ENCODE data around the gene TMEM120B. TPM values are rescaled to one million over a fixed set of nuclear protein-coding genes. Genes with fewer than 3 reads are reported as not detected.
A peak's percentile ranks its signal among the peaks of the same experiment; 100 is the strongest.
"Not testable (repeated sequence)": the region's sequence is repeated elsewhere in the genome, so short reads cannot be mapped to it uniquely, and the experiment has no call there.

Gene TMEM120B
- total RNA-seq, 2 donors from 2014 or later, result 8.6 to 13.7 TPM

- Mint-ChIP-seq H3K27me3 (no peaks in the 10 kb centered on the region), H3K36me3 (ENCODE audit: low read depth) (peaks cover 15% of the 10 kb centered on the region), H3K4me3 (no peak overlapping the region), H3K27ac (no peak overlapping the region), H3K9me3 (no peaks in the 10 kb centered on the region), H3K4me1 (peaks cover 14% of the 10 kb centered on the region)
- ATAC-seq (replicated peaks), result no peak
Observed at GRCh38 chr12:121717041-121717699, 4.6 kb downstream of the TMEM120B start.

GRCh38 chr12:121718653-121719239, 6.2 kb downstream of the TMEM120B start:
- no peak overlapping the region for H3K27ac Mint-ChIP-seq
- H3K9me3 Mint-ChIP-seq, result no peaks in the 10 kb centered on the region
- H3K36me3 Mint-ChIP-seq (ENCODE audit: low read depth), result peaks cover 23% of the 10 kb centered on the region
- peak; percentile 48 for ATAC-seq (replicated peaks)
- no peaks in the 10 kb centered on the region for H3K27me3 Mint-ChIP-seq
- no peak overlapping the region for H3K4me3 Mint-ChIP-seq
- peaks cover 10% of the 10 kb centered on the region for H3K4me1 Mint-ChIP-seq

GRCh38 chr12:121719926-121720414, 7.4 kb downstream of the TMEM120B start:
- no peak overlapping the region for H3K4me3 Mint-ChIP-seq
- H3K36me3 Mint-ChIP-seq (ENCODE audit: low read depth), result peaks cover 30% of the 10 kb centered on the region
- no peak for ATAC-seq (replicated peaks)
- H3K9me3 Mint-ChIP-seq, result no peaks in the 10 kb centered on the region
- peaks cover 9% of the 10 kb centered on the region for H3K4me1 Mint-ChIP-seq
- no peaks in the 10 kb centered on the region for H3K27me3 Mint-ChIP-seq
- H3K27ac Mint-ChIP-seq, result no peak overlapping the region

- H3K4me1 Mint-ChIP-seq, result peaks cover 4% of the 10 kb centered on the region
- H3K27ac Mint-ChIP-seq, result no peak overlapping the region
- H3K27me3 Mint-ChIP-seq, result no peaks in the 10 kb centered on the region
- H3K4me3 Mint-ChIP-seq, result no peak overlapping the region
- no peak for ATAC-seq (replicated peaks)
- no peaks in the 10 kb centered on the region for H3K9me3 Mint-ChIP-seq
- peaks cover 26% of the 10 kb centered on the region for H3K36me3 Mint-ChIP-seq (ENCODE audit: low read depth)
Observed at GRCh38 chr12:121720762-121721161, 8.2 kb downstream of the TMEM120B start.

GRCh38 chr12:121722511-121722910, 10.0 kb downstream of the TMEM120B start:
- no peak for ATAC-seq (replicated peaks)
- H3K4me1 Mint-ChIP-seq, result peaks cover 4% of the 10 kb centered on the region
- H3K27me3 Mint-ChIP-seq, result no peaks in the 10 kb centered on the region
- H3K27ac Mint-ChIP-seq, result no peak overlapping the region
- no peaks in the 10 kb centered on the region for H3K9me3 Mint-ChIP-seq
- H3K36me3 Mint-ChIP-seq (ENCODE audit: low read depth), result peaks cover 23% of the 10 kb centered on the region
- H3K4me3 Mint-ChIP-seq, result no peak overlapping the region

GRCh38 chr12:121723200-121723599, 10.6 kb downstream of the TMEM120B start:
- Mint-ChIP-seq H3K27me3 (no peaks in the 10 kb centered on the region), H3K27ac (no peak overlapping the region), H3K9me3 (no peaks in the 10 kb centered on the region), H3K36me3 (ENCODE audit: low read depth) (peaks cover 23% of the 10 kb centered on the region), H3K4me3 (no peak overlapping the region), H3K4me1 (peaks cover 4% of the 10 kb centered on the region)
- no peak for ATAC-seq (replicated peaks)

GRCh38 chr12:121724925-121725324, 12.4 kb downstream of the TMEM120B start:
- H3K27ac Mint-ChIP-seq, result no peak overlapping the region
- H3K4me3 Mint-ChIP-seq, result no peak overlapping the region
- H3K36me3 Mint-ChIP-seq (ENCODE audit: low read depth), result peaks cover 23% of the 10 kb centered on the region
- no peaks in the 10 kb centered on the region for H3K4me1 Mint-ChIP-seq
- ATAC-seq (replicated peaks), result no peak
- H3K9me3 Mint-ChIP-seq, result no peaks in the 10 kb centered on the region
- no peaks in the 10 kb centered on the region for H3K27me3 Mint-ChIP-seq

GRCh38 chr12:121725423-121725822, 12.9 kb downstream of the TMEM120B start:
- peaks cover 23% of the 10 kb centered on the region for H3K36me3 Mint-ChIP-seq (ENCODE audit: low read depth)

GRCh38 chr12:121729021-121729420, 16.5 kb downstream of the TMEM120B start:
- no peak for ATAC-seq (replicated peaks)
- Mint-ChIP-seq H3K27me3 (no peaks in the 10 kb centered on the region), H3K9me3 (no peaks in the 10 kb centered on the region), H3K4me3 (no peak overlapping the region), H3K27ac (no peak overlapping the region), H3K36me3 (ENCODE audit: low read depth) (peaks cover 14% of the 10 kb centered on the region), H3K4me1 (no peaks in the 10 kb centered on the region)

More at GRCh38 chr12:121725423-121725822, 12.9 kb downstream of the TMEM120B start:
- Mint-ChIP-seq H3K4me1 (no peaks in the 10 kb centered on the region), H3K4me3 (no peak overlapping the region), H3K27me3 (no peaks in the 10 kb centered on the region), H3K9me3 (no peaks in the 10 kb centered on the region), H3K27ac (no peak overlapping the region)
- ATAC-seq (replicated peaks), result no peak

- no peak overlapping the region for H3K4me3 Mint-ChIP-seq
- no peak overlapping the region for H3K27ac Mint-ChIP-seq
- ATAC-seq (replicated peaks), result no peak
- H3K4me1 Mint-ChIP-seq, result no peaks in the 10 kb centered on the region
- no peaks in the 10 kb centered on the region for H3K36me3 Mint-ChIP-seq (ENCODE audit: low read depth)
- H3K9me3 Mint-ChIP-seq, result no peaks in the 10 kb centered on the region
- no peaks in the 10 kb centered on the region for H3K27me3 Mint-ChIP-seq
Observed at GRCh38 chr12:121731473-121731872, 18.9 kb downstream of the TMEM120B start.

GRCh38 chr12:121733849-121734248, 21.3 kb downstream of the TMEM120B start:
- no peak for ATAC-seq (replicated peaks)
- no peak overlapping the region for H3K27ac Mint-ChIP-seq
- no peaks in the 10 kb centered on the region for H3K9me3 Mint-ChIP-seq
- no peaks in the 10 kb centered on the region for H3K27me3 Mint-ChIP-seq
- H3K4me1 Mint-ChIP-seq, result no peaks in the 10 kb centered on the region
- no peaks in the 10 kb centered on the region for H3K36me3 Mint-ChIP-seq (ENCODE audit: low read depth)
- no peak overlapping the region for H3K4me3 Mint-ChIP-seq

- no peaks in the 10 kb centered on the region for H3K4me1 Mint-ChIP-seq
- H3K27ac Mint-ChIP-seq, result no peak overlapping the region
- ATAC-seq (replicated peaks), result no peak
- H3K36me3 Mint-ChIP-seq (ENCODE audit: low read depth), result no peaks in the 10 kb centered on the region
- H3K27me3 Mint-ChIP-seq, result no peaks in the 10 kb centered on the region
- H3K4me3 Mint-ChIP-seq, result no peak overlapping the region
- no peaks in the 10 kb centered on the region for H3K9me3 Mint-ChIP-seq
Observed at GRCh38 chr12:121738340-121738858, 25.8 kb downstream of the TMEM120B start.

GRCh38 chr12:121740847-121741246, 28.3 kb downstream of the TMEM120B start:
- no peak for ATAC-seq (replicated peaks)
- Mint-ChIP-seq H3K4me3 (no peak overlapping the region), H3K27me3 (no peaks in the 10 kb centered on the region), H3K4me1 (no peaks in the 10 kb centered on the region), H3K9me3 (no peaks in the 10 kb centered on the region), H3K36me3 (ENCODE audit: low read depth) (no peaks in the 10 kb centered on the region), H3K27ac (no peak overlapping the region)

GRCh38 chr12:121741743-121742142, 29.2 kb downstream of the TMEM120B start:
- Mint-ChIP-seq H3K27me3 (no peaks in the 10 kb centered on the region), H3K4me1 (no peaks in the 10 kb centered on the region), H3K27ac (no peak overlapping the region), H3K4me3 (no peak overlapping the region), H3K36me3 (ENCODE audit: low read depth) (no peaks in the 10 kb centered on the region), H3K9me3 (no peaks in the 10 kb centered on the region)
- no peak for ATAC-seq (replicated peaks)

- H3K9me3 Mint-ChIP-seq; H3K4me1 Mint-ChIP-seq; ATAC-seq (replicated peaks); H3K27ac Mint-ChIP-seq; H3K4me3 Mint-ChIP-seq; H3K27me3 Mint-ChIP-seq: not testable (repeated sequence)
- peaks cover 12% of the 10 kb centered on the region for H3K36me3 Mint-ChIP-seq (ENCODE audit: low read depth)
Observed at GRCh38 chr12:121745545-121745944, 33.0 kb downstream of the TMEM120B start.

Data from activated T-helper 17 cell treated with anti-CD3 and anti-CD28 coated beads, Interleukin-2, amount 50 U/mL, for 72 hours (primary cell).